Mucosa of gallbladder (tissue), 1 donor: Measurements from ENCODE around the gene HMGB4. TPM values are rescaled to one million over a fixed set of nuclear protein-coding genes. Genes with fewer than 3 reads are reported as not detected.
A peak's percentile ranks its signal among the peaks of the same experiment; 100 is the strongest.

Experiments used
- DNase-seq: peaks from one replicate; pipeline ENCODE4 v3.0.0-alpha.2; 2020; ENCODE audit warnings: low spot score
- total RNA-seq: library from RNA; stranded (reverse); gene quantifications from one replicate; pipeline ENCODE4 v1.2.1, GENCODE V29; 2021
- donor health status: DM: no; HTN: no; CAD: no.

Gene HMGB4
- total RNA-seq, result not detected

- DNase-seq, result no peak
Observed at GRCh38 chr1:33863779-33864178, at the start of gene HMGB4. HMGB4 (plus strand) TSS chr1:33864079; CDS start chr1:33864192, 113 bp downstream.

DNA sequence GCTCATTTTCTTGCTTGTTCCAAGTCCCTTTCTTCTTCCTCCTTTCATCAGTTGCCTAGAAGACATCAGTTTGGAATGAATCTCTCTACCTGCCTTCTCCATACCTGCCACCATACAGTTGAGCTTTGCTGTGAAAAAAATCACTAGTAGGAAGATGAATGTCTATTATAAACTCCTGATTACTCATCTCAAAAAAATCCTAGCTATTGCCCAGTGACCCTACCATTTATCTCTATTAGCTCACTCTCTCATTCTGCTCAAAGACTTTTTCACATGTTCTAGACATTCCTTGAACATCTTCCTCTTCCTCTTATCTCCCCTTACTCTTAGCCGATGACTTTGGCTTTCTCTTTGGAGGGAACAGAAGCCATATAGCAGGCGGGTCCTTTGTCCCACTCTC, 49.7 kb upstream of the HMGB4 start:
- DNase-seq, result no peak

- no peak for DNase-seq
Observed at GRCh38 chr1:33815061-33815460, 48.8 kb upstream of the HMGB4 start.

DNA sequence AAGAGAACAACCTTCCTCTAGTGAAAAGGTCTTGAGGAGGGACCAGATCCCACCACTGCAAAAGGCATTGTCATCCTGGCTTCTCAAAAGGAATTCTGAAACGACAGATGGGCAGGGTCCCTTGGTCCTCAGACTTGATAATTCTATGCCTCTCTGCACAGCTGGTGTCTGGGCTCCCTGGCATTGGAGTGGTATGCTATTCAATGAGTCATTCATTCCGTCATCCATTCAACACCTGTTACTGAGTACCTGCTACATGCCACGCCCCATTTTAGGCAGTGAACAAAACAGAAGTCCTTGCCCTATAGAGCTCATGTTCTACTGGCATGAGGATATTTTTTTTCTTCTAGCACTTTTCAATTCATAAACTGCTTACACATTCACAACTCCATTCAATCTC, 45.8 kb upstream of the HMGB4 start:
- DNase-seq, result no peak

DNA sequence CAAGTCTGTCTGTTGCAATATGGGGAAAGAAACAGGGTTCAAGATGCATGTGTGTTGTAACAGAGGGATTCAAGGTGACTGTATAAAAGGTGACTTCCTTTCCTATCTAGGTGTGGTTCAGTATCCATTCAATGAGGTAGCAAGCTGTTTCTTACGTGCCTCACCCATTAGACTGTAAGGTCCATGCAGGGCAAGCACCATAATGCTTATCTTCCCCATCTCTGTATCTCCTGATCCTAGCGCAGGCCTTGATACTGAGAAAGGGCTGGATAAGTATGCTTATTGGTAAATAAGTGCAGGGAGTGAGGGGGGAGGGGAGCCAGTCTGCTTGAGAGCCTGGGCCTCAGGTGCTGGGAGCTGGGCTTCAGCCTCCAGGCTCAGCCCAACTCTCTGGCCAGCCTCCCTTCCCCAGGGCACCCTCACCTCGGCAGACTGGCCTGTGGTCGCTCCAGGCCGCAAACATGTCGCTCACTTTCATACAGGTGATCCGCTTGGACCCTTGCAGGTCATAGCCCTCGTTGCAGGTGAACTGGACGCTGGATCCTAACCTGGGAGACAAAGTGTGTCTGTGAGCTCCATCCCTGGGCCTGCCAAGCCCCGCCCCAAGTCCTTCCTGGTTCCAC, 44.5 kb upstream of the HMGB4 start:
- peak; percentile 4 for DNase-seq

GRCh38 chr1:33819913-33820311, 44.0 kb upstream of the HMGB4 start:
- DNase-seq, result no peak

GRCh38 chr1:33820804-33821203, 43.1 kb upstream of the HMGB4 start:
- peak; percentile 8 for DNase-seq

- DNase-seq, result no peak
Observed at GRCh38 chr1:33821291-33821690, 42.6 kb upstream of the HMGB4 start.

DNA sequence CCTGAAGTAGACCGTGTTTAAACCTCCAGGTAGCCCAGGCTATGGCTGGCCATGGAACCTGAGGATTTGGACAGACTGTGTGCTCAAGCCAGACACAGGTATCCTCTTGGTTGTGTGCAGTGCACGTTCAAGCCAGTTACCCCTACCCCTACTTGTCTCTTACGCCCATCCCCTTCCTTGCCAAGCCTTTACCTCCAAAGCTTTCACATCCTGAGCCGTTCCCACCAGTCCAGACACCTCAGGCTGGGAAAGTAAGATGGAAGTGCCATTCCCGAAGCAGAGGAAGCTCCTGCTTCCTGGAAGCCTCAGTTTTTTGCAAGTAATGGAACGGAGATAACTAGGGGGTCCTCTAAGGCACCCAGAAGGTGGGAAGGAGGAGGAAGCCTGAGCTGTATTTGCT, 41.5 kb upstream of the HMGB4 start:
- no peak for DNase-seq

DNA sequence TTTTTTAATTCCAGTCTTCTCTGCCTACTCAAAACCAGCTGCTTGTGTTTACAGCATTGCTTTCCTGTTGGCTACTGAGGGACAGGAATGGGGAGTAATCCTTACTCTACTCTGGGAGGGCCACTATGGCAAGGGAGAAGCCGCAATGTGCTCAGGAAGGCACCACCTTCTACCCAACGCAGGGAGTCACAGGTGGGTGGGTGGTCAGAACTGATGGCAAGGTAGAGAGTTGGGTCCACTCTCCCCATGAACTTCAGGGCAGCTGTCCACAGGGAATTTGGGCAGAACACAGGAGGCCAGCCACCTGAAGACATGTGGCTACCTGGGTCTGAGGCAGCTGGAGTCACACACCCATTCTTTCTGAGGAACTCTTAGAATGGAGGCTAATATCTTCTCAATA, 40.5 kb upstream of the HMGB4 start:
- DNase-seq, result no peak

DNA sequence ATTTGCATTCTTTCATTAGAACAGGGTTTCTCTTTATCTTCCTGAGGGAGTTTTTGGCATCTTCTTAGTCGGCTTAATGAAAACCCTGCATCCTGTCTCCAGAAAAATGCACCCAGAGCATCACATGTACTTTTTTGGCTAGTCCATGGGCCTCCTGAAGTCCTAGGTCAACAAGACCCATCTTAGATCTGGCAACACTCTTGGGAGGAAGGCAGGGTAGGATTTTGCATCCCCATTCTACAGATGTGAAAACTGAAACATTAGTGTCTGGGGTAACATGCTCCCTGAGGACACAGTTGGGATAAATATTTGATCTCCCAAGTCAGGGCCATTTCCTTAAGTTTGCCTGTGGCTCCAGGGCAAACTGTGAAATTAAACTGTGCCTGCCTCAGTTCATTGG, 40.0 kb upstream of the HMGB4 start:
- DNase-seq, result no peak

GRCh38 chr1:33824321-33824720, 39.6 kb upstream of the HMGB4 start:
- DNase-seq, result no peak

- DNase-seq, result no peak
Observed at GRCh38 chr1:33824971-33825370, 38.9 kb upstream of the HMGB4 start.

DNA sequence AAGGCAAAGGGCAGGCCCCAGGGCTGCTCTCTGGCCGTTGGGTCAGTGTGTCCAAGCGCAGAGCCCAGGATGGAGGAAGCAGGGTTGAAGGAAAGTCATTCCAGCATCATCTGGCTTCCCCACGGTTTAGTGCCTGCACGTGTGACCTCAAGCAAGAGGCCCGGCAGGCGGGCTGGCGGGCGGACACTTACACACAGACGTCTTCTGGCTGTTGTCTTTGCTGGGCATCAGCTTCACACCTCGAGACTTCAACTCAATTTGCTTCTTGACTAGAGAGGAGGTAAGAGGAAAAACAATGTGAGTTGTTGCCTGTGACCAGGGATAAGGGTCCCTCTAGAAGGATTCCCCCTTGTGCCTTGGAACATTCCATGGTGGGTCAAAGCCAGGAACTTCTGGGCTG, 38.4 kb upstream of the HMGB4 start:
- no peak for DNase-seq

- DNase-seq, result no peak
Observed at GRCh38 chr1:33826311-33826710, 37.6 kb upstream of the HMGB4 start.

DNA sequence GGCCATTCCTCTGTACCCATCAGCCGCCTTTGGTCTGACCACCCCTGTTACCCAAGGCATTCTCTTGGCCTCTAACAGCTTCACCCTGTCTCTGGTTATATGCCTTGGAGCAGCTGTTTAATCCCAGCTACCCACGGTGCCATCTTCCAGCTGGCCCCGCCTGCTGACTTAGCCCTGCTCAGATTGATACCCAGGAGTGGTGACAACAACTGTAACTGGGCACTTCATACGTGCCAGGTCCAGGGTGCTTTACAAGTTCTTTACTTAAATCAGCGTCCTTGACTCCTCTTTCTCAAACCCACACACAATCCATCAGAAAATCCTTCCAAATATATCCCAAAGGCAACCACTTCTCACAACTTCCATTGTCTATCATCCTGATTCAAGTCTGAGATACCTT, 37.2 kb upstream of the HMGB4 start:
- DNase-seq, result no peak

DNA sequence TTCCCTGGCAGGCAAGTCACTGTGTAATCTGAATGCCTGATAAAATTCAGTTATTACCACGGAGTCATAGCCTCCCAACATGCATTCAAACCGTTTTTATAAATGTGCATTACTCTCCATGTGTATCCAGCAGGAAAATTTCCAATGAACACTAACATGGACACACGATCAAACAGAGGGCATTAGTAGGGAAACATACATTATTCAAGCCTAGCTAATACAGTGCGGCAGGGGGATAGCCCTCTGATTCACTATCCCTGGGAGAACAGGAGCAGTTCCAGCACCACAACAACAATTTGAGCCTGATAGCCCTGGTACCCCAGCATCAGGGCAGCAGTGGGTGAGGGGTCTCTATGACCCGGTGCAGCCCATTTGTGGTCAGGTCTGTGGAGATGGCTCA, 35.8 kb upstream of the HMGB4 start:
- no peak for DNase-seq

DNA sequence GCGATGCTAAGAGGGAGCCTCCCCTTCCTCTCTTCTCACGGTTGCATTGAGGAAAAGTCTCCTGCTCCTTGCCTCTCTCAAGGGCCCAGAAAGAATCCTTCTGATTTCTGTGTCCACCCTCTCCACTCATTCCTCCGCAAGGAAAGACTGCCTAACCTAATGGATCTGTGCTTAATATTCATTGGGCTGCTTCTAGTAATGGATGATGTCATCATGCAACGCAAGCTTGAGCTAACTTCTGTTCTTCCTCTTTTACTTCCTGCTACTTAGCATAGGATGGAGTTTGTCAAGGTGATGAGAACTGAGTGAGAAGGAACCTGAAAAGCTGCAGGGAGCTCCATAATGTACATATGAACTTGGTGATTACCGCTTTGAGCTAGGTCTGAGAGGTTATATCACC, 35.2 kb upstream of the HMGB4 start:
- DNase-seq, result no peak

- DNase-seq, result no peak
Observed at GRCh38 chr1:33836911-33837310, 27.0 kb upstream of the HMGB4 start.

DNA sequence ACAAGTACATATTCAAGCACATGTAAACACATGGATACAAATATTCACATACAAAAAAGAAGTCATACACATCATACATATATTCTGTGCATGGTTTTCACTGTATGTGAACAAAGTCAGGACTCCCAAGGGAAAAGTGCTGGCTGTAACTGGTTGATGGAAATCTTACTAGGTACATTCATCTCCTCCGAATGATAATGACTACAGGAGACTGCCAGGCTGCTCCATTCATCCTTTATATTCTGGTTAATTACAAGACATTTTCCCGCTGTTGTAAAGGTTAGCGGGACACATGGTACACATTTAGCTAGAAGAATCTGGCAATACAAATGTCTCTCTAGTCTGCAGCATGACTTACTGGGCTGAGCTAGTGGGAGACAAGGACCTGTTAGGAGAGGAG, 26.2 kb upstream of the HMGB4 start:
- no peak for DNase-seq

- no peak for DNase-seq
Observed at GRCh38 chr1:33841494-33841893, 22.4 kb upstream of the HMGB4 start.

DNA sequence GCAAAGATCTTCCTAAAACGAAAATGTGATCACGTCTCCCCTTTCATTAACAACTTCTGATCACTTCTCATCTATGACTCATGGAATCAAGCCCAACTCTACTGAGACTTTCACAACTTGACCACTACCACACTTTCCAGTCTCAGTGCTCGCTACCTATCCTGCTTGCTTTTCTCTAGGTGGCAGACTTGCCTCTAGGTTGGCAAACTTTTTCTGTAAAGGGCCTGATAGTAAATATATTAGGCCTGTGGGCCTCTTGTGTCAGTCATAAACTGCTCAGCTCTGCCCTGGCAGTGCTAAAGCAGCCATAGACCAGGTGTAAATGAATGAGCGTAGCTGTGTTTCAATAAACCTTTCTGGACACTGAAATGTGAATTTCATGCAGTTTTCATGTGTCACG, 21.5 kb upstream of the HMGB4 start:
- no peak for DNase-seq

DNA sequence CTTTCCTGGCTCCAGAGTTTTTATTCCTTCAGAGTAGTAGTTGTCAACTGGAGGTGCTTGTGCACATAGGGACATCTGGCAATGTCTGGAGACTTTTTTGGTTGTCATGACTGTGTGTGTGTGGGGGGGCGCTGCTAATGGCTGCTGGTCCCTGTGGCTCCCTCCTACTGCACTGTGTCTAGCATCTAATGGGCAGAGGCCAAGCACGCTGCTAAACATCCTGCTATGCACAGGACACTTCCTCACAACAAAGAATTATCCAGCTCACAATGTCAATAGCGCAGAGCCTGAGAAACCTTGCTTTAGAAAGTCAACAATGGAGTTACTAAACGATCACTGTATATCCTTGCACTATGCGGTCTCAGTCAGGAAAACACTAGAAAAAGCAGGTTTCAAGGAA, 19.7 kb upstream of the HMGB4 start:
- no peak for DNase-seq

GRCh38 chr1:33846861-33847260, 17.0 kb upstream of the HMGB4 start:
- no peak for DNase-seq
